Activated CD4-positive, alpha-beta T cell treated with anti-CD3 and anti-CD28 coated beads, Interleukin-2, amount 50 U/mL, for 16 hours (primary cell): ENCODE results near the gene MTRF1.

Source experiments
- DNase-seq: peaks from one replicate; pipeline ENCODE4 v3.0.0-alpha.2; 2020

Gene MTRF1

GRCh38 chr13:41276824-41277223 lies 13.4 kb upstream of the MTRF1 start:
- no peak for DNase-seq

GRCh38 chr13:41274881-41275280 lies 11.5 kb upstream of the MTRF1 start:
- DNase-seq = no peak

GRCh38 chr13:41273831-41274441 lies 10.6 kb upstream of the MTRF1 start:
- no peak for DNase-seq

GRCh38 chr13:41271456-41272285 lies 8.3 kb upstream of the MTRF1 start:
- DNase-seq = no peak

GRCh38 chr13:41268764-41269163 lies 5.4 kb upstream of the MTRF1 start:
- no peak for DNase-seq

- no peak for DNase-seq
Observed at GRCh38 chr13:41267106-41267505, 3.7 kb upstream of the MTRF1 start.

GRCh38 chr13:41259875-41260501 lies 3.4 kb downstream of the MTRF1 start:
- no peak for DNase-seq

- DNase-seq = no peak
Observed at GRCh38 chr13:41257535-41257934, 5.8 kb downstream of the MTRF1 start.

- DNase-seq = no peak
Observed at GRCh38 chr13:41254902-41255301, 8.5 kb downstream of the MTRF1 start.

GRCh38 chr13:41250993-41251392 lies 12.4 kb downstream of the MTRF1 start:
- peak; percentile 24 for DNase-seq

- no peak for DNase-seq
Observed at GRCh38 chr13:41246969-41247680, 16.3 kb downstream of the MTRF1 start.

GRCh38 chr13:41244556-41244955 lies 18.8 kb downstream of the MTRF1 start:
- DNase-seq = no peak

- no peak for DNase-seq
Observed at GRCh38 chr13:41241626-41242025, 21.8 kb downstream of the MTRF1 start.

- DNase-seq = no peak
Observed at GRCh38 chr13:41236369-41236768, 27.0 kb downstream of the MTRF1 start.

GRCh38 chr13:41232578-41233480 lies 30.5 kb downstream of the MTRF1 start:
- no peak for DNase-seq

GRCh38 chr13:41231786-41232185 lies 31.6 kb downstream of the MTRF1 start:
- no peak for DNase-seq

- DNase-seq = no peak
Observed at GRCh38 chr13:41231025-41231677, 32.2 kb downstream of the MTRF1 start.

GRCh38 chr13:41229356-41229755 lies 34.0 kb downstream of the MTRF1 start:
- no peak for DNase-seq

GRCh38 chr13:41224113-41225110 lies 39.0 kb downstream of the MTRF1 start:
- no peak for DNase-seq

GRCh38 chr13:41222259-41222852 lies 41.0 kb downstream of the MTRF1 start:
- peak; percentile 66 for DNase-seq
